Ascending aorta (tissue), 2 donors: ENCODE data around the gene SIK3. TPM values are rescaled to one million over a fixed set of nuclear protein-coding genes. Genes with fewer than 3 reads are reported as not detected.

Source experiments
- DNase-seq, 2 donors: peaks; one replicate each; pipeline ENCODE4 v3.0.0-alpha.2; 2019; ENCODE audit warnings: low spot score in 2 of 2
- H3K27ac ChIP-seq, 2 donors: fragments of 200-600 bp; sonication (generic); one replicate each; pipeline ENCODE4 v1.5.1; 2016 to 2017; ENCODE audit warnings: mild to moderate bottlenecking in 1 of 2
- H3K27me3 ChIP-seq: fragments of 200-600 bp; sonication (generic); one replicate; pipeline ENCODE4 v1.5.1; 2017
- H3K36me3 ChIP-seq, 2 donors: fragments of 200-600 bp; sonication (generic); one replicate each; pipeline ENCODE4 v1.5.1; 2016
- H3K4me1 ChIP-seq, 2 donors: fragments of 200-600 bp; sonication (generic); one replicate each; pipeline ENCODE4 v1.5.1; 2016 to 2017; ENCODE audit warnings: mild to moderate bottlenecking in 1 of 2
- H3K4me3 ChIP-seq, 2 donors: fragments of 200-600 bp; sonication (generic); one replicate each; pipeline ENCODE4 v1.5.1; 2016 to 2017; ENCODE audit warnings: mild to moderate bottlenecking in 1 of 2
- H3K9me3 ChIP-seq, 2 donors: fragments of 200-600 bp; sonication (generic); one replicate each; pipeline ENCODE4 v1.5.1; 2016
- CTCF ChIP-seq, 3 experiments: fragments of 200-600 bp in 2 of 3; fragments of 450-650 bp in 1 of 3; sonication (generic) in 2 of 3; IDR thresholded peaks; one replicate each; pipeline ENCODE4 v1.5.1; 2016 to 2019; ENCODE audit warnings: antibody characterized with exemption in 3 of 3, mild to moderate bottlenecking in 1 of 3, moderate library complexity in 1 of 3
- intact Hi-C: fragments of 100-400 bp; cut with DNase I; formaldehyde crosslinking; loops from one replicate; pipeline ENCODE4 v1.15.1; 2023
- total RNA-seq: library from RNA; depleted of rRNA; stranded (reverse); fragments of >200 nt; gene quantifications from one replicate; pipeline ENCODE4 v1.1.0, GENCODE V29; 2016

Gene SIK3
- total RNA-seq, 1 donor from 2014 or later: 22.5 TPM

DNA sequence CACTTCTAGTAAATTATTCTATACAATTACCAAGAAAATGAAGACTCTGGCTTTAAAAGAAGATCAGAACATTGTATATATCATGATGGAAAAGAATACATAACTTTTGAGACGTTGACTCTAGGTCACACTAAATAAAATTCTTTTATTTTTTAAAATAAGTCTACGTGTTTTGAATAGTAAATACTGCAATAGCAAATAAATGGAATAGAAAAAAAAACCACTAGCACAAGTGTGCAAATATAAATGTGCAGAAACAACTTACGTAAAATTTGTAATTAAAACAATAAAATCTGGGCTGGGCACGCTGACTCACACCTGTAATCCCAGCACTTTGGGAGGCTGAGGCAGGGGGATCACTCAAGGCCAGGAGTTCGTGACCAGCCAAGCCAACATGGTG, 17.9 kb downstream of the SIK3 start:
- DNase-seq: no peak
- Histone ChIP-seq H3K36me3 (no peaks in the 10 kb centered on the region), H3K27ac (no peak overlapping the region), H3K4me1 (peaks cover 0 to 33% of the 10 kb centered on the region in 2 donors), H3K27me3 (no peaks in the 10 kb centered on the region), H3K4me3 (no peak overlapping the region), H3K9me3 (no peaks in the 10 kb centered on the region)
- TF ChIP-seq CTCF (IDR thresholded peaks at IDR 0.05): no peak
- intact Hi-C loops: no loop called here

- intact Hi-C loops: no loop called here
- no peak for DNase-seq
- Histone ChIP-seq H3K27me3 (no peaks in the 10 kb centered on the region), H3K4me3 (no peak overlapping the region), H3K36me3 (no peaks in the 10 kb centered on the region), H3K9me3 (no peaks in the 10 kb centered on the region), H3K4me1 (peaks cover 0 to 19% of the 10 kb centered on the region in 2 donors), H3K27ac (no peak overlapping the region)
- no peak for TF ChIP-seq CTCF (IDR thresholded peaks at IDR 0.05)
Observed at GRCh38 chr11:117076941-117077691, 21.1 kb downstream of the SIK3 start.

GRCh38 chr11:117075186-117075585, 23.0 kb downstream of the SIK3 start:
- no peak for TF ChIP-seq CTCF (IDR thresholded peaks at IDR 0.05)
- Histone ChIP-seq H3K4me3 (no peak overlapping the region), H3K27me3 (no peaks in the 10 kb centered on the region), H3K9me3 (no peaks in the 10 kb centered on the region), H3K27ac (no peak overlapping the region), H3K4me1 (peaks cover 0 to 24% of the 10 kb centered on the region in 2 donors), H3K36me3 (no peaks in the 10 kb centered on the region)
- intact Hi-C loops: no loop called here
- DNase-seq: no peak

DNA sequence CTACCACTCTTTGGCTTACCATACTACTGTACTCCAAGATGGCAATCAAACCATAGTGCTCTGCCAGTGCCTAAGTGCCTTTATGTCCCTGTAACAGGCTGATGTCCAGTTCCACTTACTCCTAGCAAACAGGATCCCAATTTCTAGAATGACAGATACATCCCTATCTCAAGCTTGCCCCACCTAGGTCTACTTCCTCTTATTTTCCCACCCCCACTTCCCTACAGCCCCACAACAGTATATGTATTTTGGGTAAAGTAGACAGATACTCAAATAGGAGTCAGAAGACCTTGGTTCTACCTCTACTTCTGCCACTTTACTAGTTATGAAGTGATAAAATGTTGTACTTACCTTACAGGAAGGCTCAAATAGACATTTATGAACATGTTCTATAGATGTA, 24.1 kb downstream of the SIK3 start:
- no peak for TF ChIP-seq CTCF (IDR thresholded peaks at IDR 0.05)
- intact Hi-C loops: no loop called here
- peaks cover 0 to 24% of the 10 kb centered on the region in 2 donors for H3K4me1 ChIP-seq
- H3K27me3 ChIP-seq: no peaks in the 10 kb centered on the region
- no peak overlapping the region for H3K4me3 ChIP-seq
- no peak for DNase-seq
- H3K27ac ChIP-seq: no peak overlapping the region
- no peaks in the 10 kb centered on the region for H3K36me3 ChIP-seq
- H3K9me3 ChIP-seq: no peaks in the 10 kb centered on the region

- no peak overlapping the region for H3K27ac ChIP-seq
Observed at GRCh38 chr11:117073539-117073938, 24.7 kb downstream of the SIK3 start.

More at GRCh38 chr11:117073539-117073938, 24.7 kb downstream of the SIK3 start:
- no peaks in the 10 kb centered on the region for H3K27me3 ChIP-seq
- TF ChIP-seq CTCF (IDR thresholded peaks at IDR 0.05): no peak
- H3K4me3 ChIP-seq: no peak overlapping the region
- no peaks in the 10 kb centered on the region for H3K36me3 ChIP-seq
- intact Hi-C loops: no loop called here
- no peak for DNase-seq
- H3K9me3 ChIP-seq: no peaks in the 10 kb centered on the region
- H3K4me1 ChIP-seq: peaks cover 0 to 24% of the 10 kb centered on the region in 2 donors
